SU-DHL-6 (cell line): Measurements from ENCODE around the gene FOXK1.

Source experiments
- H2AFZ ChIP-seq: fragments of 200-600 bp; sonication (generic); 2 replicates; pipeline ENCODE4 v1.6.1; 2014; ENCODE audit warnings: low read depth, mild to moderate bottlenecking, moderate library complexity, mixed read lengths, antibody characterized with exemption, low read length; ENCODE audit not compliant: severe bottlenecking
- H3F3A ChIP-seq: fragments of 200-600 bp; shearing (Covaris generic); 2 replicates; pipeline ENCODE4 v1.6.0; 2016; ENCODE audit warnings: antibody characterized with exemption, mild to moderate bottlenecking; ENCODE audit not compliant: insufficient read depth
- H3K27ac ChIP-seq: fragments of 200-600 bp; sonication (generic); 2 replicates; pipeline ENCODE4 v1.5.1; 2016; ENCODE audit warnings: low read depth, mild to moderate bottlenecking, low read length, moderate library complexity, mixed read lengths
- H3K27me3 ChIP-seq: fragments of 200-600 bp; sonication (generic), shearing (Covaris generic); 2 replicates; pipeline ENCODE4 v1.6.0; 2014; ENCODE audit warnings: mild to moderate bottlenecking, low read length
- H3K36me3 ChIP-seq: fragments of 200-600 bp; sonication (generic); 2 replicates; pipeline ENCODE4 v1.6.1; 2014; ENCODE audit warnings: mild to moderate bottlenecking, low read length, mixed read lengths
- H3K4me2 ChIP-seq: fragments of 300-600, 200-600 bp; shearing (Covaris generic), sonication (generic); 2 replicates; pipeline ENCODE4 v1.6.0; 2014; ENCODE audit warnings: low read length, low read depth, mild to moderate bottlenecking; ENCODE audit not compliant: poor library complexity, severe bottlenecking
- H3K4me3 ChIP-seq: fragments of 200-600 bp; sonication (generic); 2 replicates; pipeline ENCODE4 v1.5.1; 2014; ENCODE audit warnings: antibody characterized with exemption, low read length, mild to moderate bottlenecking, mixed read lengths; ENCODE audit not compliant: insufficient read depth, poor library complexity, severe bottlenecking
- H3K79me2 ChIP-seq: fragments of 200-600 bp; sonication (generic); 2 replicates; pipeline ENCODE4 v1.6.1; 2014; ENCODE audit warnings: mild to moderate bottlenecking, low read length, moderate library complexity; ENCODE audit not compliant: insufficient read depth
- H3K9ac ChIP-seq: fragments of 200-600 bp; sonication (generic); 2 replicates; pipeline ENCODE4 v1.7.0; 2014; ENCODE audit warnings: mild to moderate bottlenecking, low read length
- H3K9me2 ChIP-seq: fragments of 200-600 bp; sonication (generic); replicated peaks from 2 replicates; pipeline ENCODE4 v1.6.1; 2014; ENCODE audit warnings: low read length; ENCODE audit not compliant: insufficient read depth
- H3K9me3 ChIP-seq: fragments of 200-600 bp; sonication (generic); 2 replicates; pipeline ENCODE4 v1.6.1; 2014; ENCODE audit warnings: low read length, mixed read lengths; ENCODE audit not compliant: insufficient read depth
- H4K20me1 ChIP-seq: fragments of 200-600 bp; sonication (generic); 2 replicates; pipeline ENCODE4 v1.6.1; 2014; ENCODE audit warnings: low read depth, mild to moderate bottlenecking, antibody characterized with exemption, low read length, moderate library complexity, mixed read lengths
- EZH2phosphoT487 ChIP-seq: fragments of 200-600 bp; sonication (generic), shearing (Covaris generic); conservative IDR thresholded peaks from 2 replicates; pipeline ENCODE4 v1.6.1; 2018; ENCODE audit warnings: mild to moderate bottlenecking, antibody characterized with exemption, low read length, moderate library complexity, mixed read lengths
- TF ChIP-seq, protein P1 (sequence below): fragments of 200-600 bp; sonication (generic); IDR thresholded peaks from one replicate; pipeline ENCODE4 v1.5.1; 2017; ENCODE audit warnings: antibody characterized with exemption, mild to moderate bottlenecking, low read length, moderate library complexity; ENCODE audit not compliant: insufficient read depth, poor library complexity, severe bottlenecking

The FOXK1 gene

GRCh38 chr7:4655896-4656295 lies 26.2 kb upstream of the FOXK1 start:
- Histone ChIP-seq H3K4me2 (no peak overlapping the region), H3K36me3 (no peaks in the 10 kb centered on the region), H3K9me2 (no peaks in the 10 kb centered on the region), H3K4me3 (no peak overlapping the region), H3K27me3 (no peaks in the 10 kb centered on the region), H3K27ac (no peak overlapping the region), H4K20me1 (no peaks in the 10 kb centered on the region), H3K79me2 (no peaks in the 10 kb centered on the region), H2AFZ (no peak overlapping the region), H3F3A (no peaks in the 10 kb centered on the region), H3K9ac (no peak overlapping the region), H3K9me3 (peaks cover 23% of the 10 kb centered on the region)
- TF ChIP-seq, protein P1, sequence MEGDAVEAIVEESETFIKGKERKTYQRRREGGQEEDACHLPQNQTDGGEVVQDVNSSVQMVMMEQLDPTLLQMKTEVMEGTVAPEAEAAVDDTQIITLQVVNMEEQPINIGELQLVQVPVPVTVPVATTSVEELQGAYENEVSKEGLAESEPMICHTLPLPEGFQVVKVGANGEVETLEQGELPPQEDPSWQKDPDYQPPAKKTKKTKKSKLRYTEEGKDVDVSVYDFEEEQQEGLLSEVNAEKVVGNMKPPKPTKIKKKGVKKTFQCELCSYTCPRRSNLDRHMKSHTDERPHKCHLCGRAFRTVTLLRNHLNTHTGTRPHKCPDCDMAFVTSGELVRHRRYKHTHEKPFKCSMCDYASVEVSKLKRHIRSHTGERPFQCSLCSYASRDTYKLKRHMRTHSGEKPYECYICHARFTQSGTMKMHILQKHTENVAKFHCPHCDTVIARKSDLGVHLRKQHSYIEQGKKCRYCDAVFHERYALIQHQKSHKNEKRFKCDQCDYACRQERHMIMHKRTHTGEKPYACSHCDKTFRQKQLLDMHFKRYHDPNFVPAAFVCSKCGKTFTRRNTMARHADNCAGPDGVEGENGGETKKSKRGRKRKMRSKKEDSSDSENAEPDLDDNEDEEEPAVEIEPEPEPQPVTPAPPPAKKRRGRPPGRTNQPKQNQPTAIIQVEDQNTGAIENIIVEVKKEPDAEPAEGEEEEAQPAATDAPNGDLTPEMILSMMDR = no peak
- TF ChIP-seq EZH2phosphoT487 = no peak

DNA sequence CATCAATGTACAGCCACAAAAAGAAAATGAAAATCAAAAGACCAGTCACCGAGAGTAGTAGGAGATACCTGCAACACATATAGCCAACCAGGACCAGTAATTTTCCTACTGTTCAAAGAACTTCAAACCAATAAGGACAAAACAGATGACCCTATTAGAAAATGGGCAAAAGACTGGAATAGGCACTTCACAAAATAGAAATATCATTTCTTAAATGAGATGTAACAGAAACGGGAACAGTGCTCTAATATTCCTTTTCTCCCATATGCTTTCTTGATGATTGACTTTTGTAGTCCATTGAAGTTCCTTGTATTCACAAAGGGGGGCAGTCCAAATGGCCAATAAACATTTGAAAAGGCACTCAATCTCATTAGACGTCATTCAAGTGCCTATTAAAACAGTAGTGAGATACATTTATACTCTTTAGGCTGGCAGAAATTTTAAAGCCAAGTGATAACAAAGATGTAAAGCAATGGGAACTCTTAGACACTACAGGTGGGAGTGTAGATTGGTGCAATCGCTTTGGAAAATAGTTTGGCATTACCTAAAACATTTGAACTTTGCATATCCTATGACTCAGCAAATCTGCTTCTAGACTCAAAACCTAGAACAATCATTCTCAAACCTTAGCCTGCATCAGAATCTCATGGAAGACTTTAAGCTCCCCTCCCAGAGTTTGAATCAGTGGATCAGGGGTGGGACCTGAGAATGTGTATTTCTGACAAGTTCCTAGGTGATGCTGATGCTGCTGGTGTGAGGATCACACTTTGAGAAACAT lies 24.3 kb upstream of the FOXK1 start:
- Histone ChIP-seq H3K9ac (no peak overlapping the region), H3F3A (no peaks in the 10 kb centered on the region), H3K27ac (no peak overlapping the region), H3K9me3 (peaks cover 23% of the 10 kb centered on the region), H2AFZ (no peak overlapping the region), H3K27me3 (no peaks in the 10 kb centered on the region), H4K20me1 (no peaks in the 10 kb centered on the region), H3K4me3 (no peak overlapping the region), H3K79me2 (no peaks in the 10 kb centered on the region), H3K9me2 (no peaks in the 10 kb centered on the region), H3K36me3 (no peaks in the 10 kb centered on the region), H3K4me2 (no peak overlapping the region)
- TF ChIP-seq, protein P1 = no peak
- TF ChIP-seq EZH2phosphoT487 = no peak

DNA sequence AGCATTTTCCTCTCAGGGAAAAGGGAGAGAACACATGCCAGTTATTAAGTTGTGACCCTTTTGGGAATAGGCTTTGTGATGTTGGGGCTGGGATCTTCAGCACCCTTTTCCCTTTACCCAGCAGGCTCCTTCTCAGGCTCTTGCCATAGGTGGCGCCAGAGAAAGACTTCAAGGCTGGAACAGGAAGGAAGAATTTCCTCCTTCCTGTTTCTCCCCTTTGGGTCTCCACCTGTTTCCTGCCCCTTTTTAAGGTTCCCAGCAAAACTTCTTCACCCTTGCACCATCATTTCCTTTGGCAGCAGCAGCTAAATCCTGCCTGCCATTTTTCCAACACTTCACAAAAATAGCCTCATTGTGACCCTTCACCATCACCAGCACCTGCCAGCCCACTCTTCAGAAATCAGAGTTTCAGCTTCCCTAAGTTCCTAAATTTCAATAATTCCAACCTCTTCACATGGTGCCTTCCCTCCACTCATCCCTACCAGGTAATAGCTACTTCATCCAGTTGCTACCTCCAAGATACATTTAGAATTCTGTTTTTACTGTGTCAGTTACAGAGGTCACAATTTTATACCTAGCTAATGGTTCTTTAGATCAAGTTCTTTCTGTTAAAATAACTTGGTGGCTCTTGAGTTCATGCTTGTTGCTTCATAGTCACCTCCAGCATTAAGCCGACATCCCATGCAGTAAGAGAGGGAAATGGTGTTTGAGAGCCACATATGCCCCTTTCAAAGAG lies 22.4 kb upstream of the FOXK1 start:
- peaks cover 23% of the 10 kb centered on the region for H3K9me3 ChIP-seq
- H3K36me3 ChIP-seq = no peaks in the 10 kb centered on the region
- no peaks in the 10 kb centered on the region for H3F3A ChIP-seq
- H3K9ac ChIP-seq = no peak overlapping the region
- H3K27ac ChIP-seq = no peak overlapping the region
- no peak for TF ChIP-seq EZH2phosphoT487
- TF ChIP-seq, protein P1 = no peak
- no peaks in the 10 kb centered on the region for H4K20me1 ChIP-seq
- H3K4me2 ChIP-seq = no peak overlapping the region
- no peaks in the 10 kb centered on the region for H3K9me2 ChIP-seq
- H3K27me3 ChIP-seq = no peaks in the 10 kb centered on the region
- no peak overlapping the region for H3K4me3 ChIP-seq
- H3K79me2 ChIP-seq = no peaks in the 10 kb centered on the region
- no peak overlapping the region for H2AFZ ChIP-seq
